SW 1271 (cell line): ENCODE measurements around the gene PNPLA3.

Experiments
- DNase-seq, 2 experiments: peaks; one replicate each; lab custom pipeline; 2025; lab: John Stamatoyannopoulos, UW

The PNPLA3 gene

GRCh38 chr22:43994416-43994815 is 70.8 kb downstream of the PNPLA3 start:
- DNase-seq: no peak

GRCh38 chr22:43995057-43995685 is 71.6 kb downstream of the PNPLA3 start:
- DNase-seq: no peak

GRCh38 chr22:43995798-43996169 is 72.2 kb downstream of the PNPLA3 start:
- DNase-seq: no peak

- DNase-seq: no peak
Observed at GRCh38 chr22:43996170-43996980, 72.8 kb downstream of the PNPLA3 start.

GRCh38 chr22:43996981-43997265 is 73.3 kb downstream of the PNPLA3 start:
- no peak for DNase-seq
